Cardiac muscle cell (in vitro differentiated cells and primary cell): ENCODE measurements around the gene WDR48. TPM values are rescaled to one million over a fixed set of nuclear protein-coding genes. Genes with fewer than 3 reads are reported as not detected.

Experiments
- DNase-seq, 2 donors: peaks; one replicate each; pipeline versions ENCODE4 v3.0.0 to v3.0.0-alpha.2; 2010 to 2017; ENCODE audit warnings: low read depth in 1 of 2, low spot score in 1 of 2
- H3K27ac ChIP-seq: fragments of 200-600 bp; sonication (generic); 2 replicates; pipeline ENCODE4 v1.5.1; 2016
- H3K27me3 ChIP-seq: fragments of 200-600 bp; sonication (generic); 2 replicates; pipeline ENCODE4 v1.6.0; 2016; ENCODE audit warnings: control low read depth
- H3K36me3 ChIP-seq: fragments of 200-600 bp; sonication (generic); 2 replicates; pipeline ENCODE4 v1.5.1; 2016; ENCODE audit warnings: control low read depth
- H3K4me1 ChIP-seq: fragments of 200-600 bp; sonication (generic); 2 replicates; pipeline ENCODE4 v1.8.1; 2017; ENCODE audit warnings: low read depth, mild to moderate bottlenecking, mixed run types
- H3K4me3 ChIP-seq: fragments of 200-600 bp; sonication (generic); 2 replicates; pipeline ENCODE4 v1.5.1; 2016; ENCODE audit warnings: mild to moderate bottlenecking
- H3K9me3 ChIP-seq: fragments of 200-600 bp; sonication (generic); 2 replicates; pipeline ENCODE4 v1.5.1; 2017; ENCODE audit warnings: low read depth, mild to moderate bottlenecking, control low read depth
- polyA plus RNA-seq: library from polyadenylated mRNA; unstranded; fragments of >200 nt; fragmentation: Nextera tagmentation; extraction: Ambion mirVana; gene quantifications from 2 replicates; pipeline ENCODE4 v1.2.1, GENCODE V29; 2016
- total RNA-seq: library from RNA; depleted of rRNA; stranded (reverse); fragments of >200 nt; gene quantifications from 2 replicates; pipeline ENCODE4 v1.2.3, GENCODE V29; 2016
- TF ChIP-seq, protein P1 (sequence below): IDR thresholded peaks from 2 replicates; pipeline ENCODE4 v1.5.1; 2012; ENCODE audit warnings: low read depth, mild to moderate bottlenecking, low read length

WDR48 gene
- total and polyA plus RNA-seq, 2 experiments from 2014 or later: 31.5 to 43.2 TPM

DNA sequence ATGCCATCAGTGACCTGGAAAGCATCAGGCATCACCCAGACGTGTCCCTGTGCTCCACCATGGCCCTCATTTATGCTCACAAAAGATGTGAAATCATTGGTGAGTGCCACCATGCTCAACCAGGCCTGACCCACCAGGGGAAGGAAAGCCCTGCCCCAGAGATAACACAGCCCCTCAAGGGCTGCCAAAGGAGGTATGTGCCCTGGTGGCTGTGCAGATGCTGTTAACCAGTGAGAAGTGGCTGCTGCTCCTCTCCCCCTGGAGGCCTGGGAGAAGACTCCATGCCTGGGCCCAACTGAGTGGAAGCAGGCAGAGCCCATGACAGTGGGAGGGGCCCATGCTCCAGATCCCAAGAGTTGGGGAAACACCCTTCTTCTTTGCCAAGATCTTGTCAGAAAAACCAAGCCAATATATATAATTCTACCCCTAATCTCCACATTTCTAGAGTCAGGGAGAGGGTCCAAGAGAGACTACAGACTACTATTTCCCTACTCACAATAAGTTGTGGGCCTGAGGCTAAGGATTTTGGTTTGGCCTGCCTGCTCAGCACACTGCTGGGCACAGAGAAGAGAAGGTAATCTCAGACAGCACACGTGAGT, 58.3 kb downstream of the WDR48 start:
- no peak for DNase-seq
- Histone ChIP-seq H3K9me3 (no peaks in the 10 kb centered on the region), H3K36me3 (no peaks in the 10 kb centered on the region), H3K27ac (no peak overlapping the region), H3K27me3 (no peaks in the 10 kb centered on the region), H3K4me1 (peaks cover 5% of the 10 kb centered on the region), H3K4me3 (no peak overlapping the region)
- TF ChIP-seq, protein P1, sequence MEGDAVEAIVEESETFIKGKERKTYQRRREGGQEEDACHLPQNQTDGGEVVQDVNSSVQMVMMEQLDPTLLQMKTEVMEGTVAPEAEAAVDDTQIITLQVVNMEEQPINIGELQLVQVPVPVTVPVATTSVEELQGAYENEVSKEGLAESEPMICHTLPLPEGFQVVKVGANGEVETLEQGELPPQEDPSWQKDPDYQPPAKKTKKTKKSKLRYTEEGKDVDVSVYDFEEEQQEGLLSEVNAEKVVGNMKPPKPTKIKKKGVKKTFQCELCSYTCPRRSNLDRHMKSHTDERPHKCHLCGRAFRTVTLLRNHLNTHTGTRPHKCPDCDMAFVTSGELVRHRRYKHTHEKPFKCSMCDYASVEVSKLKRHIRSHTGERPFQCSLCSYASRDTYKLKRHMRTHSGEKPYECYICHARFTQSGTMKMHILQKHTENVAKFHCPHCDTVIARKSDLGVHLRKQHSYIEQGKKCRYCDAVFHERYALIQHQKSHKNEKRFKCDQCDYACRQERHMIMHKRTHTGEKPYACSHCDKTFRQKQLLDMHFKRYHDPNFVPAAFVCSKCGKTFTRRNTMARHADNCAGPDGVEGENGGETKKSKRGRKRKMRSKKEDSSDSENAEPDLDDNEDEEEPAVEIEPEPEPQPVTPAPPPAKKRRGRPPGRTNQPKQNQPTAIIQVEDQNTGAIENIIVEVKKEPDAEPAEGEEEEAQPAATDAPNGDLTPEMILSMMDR: no peak

DNA sequence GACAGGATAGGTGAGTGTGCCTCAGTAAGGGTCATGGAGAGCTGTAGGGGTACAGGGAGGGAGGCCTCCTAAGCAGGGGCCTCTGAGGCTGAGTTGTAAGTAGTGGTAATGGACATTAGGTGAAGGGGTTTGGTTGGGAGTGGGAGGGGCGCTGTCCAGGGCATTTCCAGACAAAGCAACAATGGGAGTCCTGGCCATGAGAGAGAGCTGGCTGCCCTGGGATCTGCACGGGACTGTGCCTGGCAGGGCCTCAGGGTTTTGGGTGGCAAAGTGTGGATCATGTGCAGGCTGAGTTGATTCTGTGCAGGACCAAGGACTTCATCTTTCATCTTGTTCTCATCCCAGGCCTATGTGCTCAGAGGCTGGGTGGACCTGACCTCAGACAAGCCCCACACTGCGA, 60.3 kb downstream of the WDR48 start:
- DNase-seq: no peak
- no peaks in the 10 kb centered on the region for H3K4me1 ChIP-seq
- TF ChIP-seq, protein P1: no peak
- no peaks in the 10 kb centered on the region for H3K36me3 ChIP-seq
- no peaks in the 10 kb centered on the region for H3K27me3 ChIP-seq
- H3K27ac ChIP-seq: no peak overlapping the region
- H3K9me3 ChIP-seq: no peaks in the 10 kb centered on the region
- H3K4me3 ChIP-seq: no peak overlapping the region

DNA sequence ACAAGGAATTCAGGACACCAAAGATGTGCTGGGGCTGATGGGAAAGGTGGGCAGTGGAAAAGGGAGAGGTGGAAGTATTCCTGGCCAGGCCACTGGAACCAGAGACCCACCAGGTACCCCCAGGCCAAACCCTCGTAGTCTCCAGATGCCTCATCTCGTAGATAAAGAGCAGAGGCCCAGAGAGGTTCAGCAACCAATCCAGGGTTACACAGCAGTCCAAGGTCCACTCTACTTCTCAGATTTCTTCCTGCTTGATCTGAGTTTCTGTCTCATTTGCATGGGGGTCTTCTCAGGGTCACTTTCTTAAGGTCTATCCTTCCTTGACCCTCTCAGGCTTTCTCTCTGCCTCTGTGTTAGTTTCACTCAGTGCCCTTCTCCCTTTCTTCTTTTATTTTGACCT, 60.7 kb downstream of the WDR48 start:
- Histone ChIP-seq H3K4me1 (no peaks in the 10 kb centered on the region), H3K4me3 (no peak overlapping the region), H3K36me3 (no peaks in the 10 kb centered on the region), H3K27me3 (no peaks in the 10 kb centered on the region), H3K27ac (no peak overlapping the region), H3K9me3 (no peaks in the 10 kb centered on the region)
- DNase-seq: no peak
- TF ChIP-seq, protein P1: no peak

DNA sequence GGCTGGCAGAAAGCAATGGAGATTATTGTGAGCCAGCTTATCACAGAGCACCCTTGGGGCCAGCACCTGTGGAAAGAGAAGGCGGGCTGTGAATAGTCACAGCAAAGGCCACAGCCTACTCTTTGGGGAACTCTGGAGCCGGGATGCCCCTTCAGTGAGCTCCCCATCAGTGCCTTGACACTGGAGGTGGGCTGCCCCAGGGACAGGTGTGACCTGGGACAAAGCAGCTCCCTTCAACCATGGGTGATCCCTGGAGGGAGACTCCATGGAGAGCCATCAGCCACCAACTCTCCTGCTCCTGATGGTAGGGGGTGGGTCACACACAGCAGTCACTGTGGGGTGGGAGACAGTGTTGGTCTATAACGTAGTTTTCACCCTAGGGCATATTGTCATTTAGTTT, 61.5 kb downstream of the WDR48 start:
- no peaks in the 10 kb centered on the region for H3K9me3 ChIP-seq
- no peak overlapping the region for H3K27ac ChIP-seq
- DNase-seq: no peak
- TF ChIP-seq, protein P1: no peak
- no peaks in the 10 kb centered on the region for H3K36me3 ChIP-seq
- H3K4me1 ChIP-seq: no peaks in the 10 kb centered on the region
- no peaks in the 10 kb centered on the region for H3K27me3 ChIP-seq
- no peak overlapping the region for H3K4me3 ChIP-seq

DNA sequence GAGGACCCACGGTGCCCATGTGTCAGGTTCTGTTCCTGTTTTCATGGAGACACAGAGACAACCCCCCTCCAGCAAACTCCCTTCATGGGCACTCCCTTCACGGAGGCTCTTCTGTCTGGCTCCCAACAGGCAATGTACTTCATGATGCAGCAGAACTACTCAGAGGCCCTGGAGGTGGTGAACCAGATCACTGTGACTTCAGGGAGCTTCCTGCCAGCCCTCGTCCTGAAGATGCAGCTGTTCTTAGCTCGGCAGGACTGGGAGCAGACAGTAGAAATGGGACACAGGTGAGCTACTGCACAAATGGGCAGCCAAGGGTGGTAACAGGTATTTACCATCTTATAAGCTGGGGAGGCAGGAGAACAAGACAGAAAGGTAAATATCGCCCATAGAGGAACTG, 62.6 kb downstream of the WDR48 start:
- Histone ChIP-seq H3K4me1 (no peaks in the 10 kb centered on the region), H3K4me3 (no peak overlapping the region), H3K27ac (no peak overlapping the region), H3K27me3 (no peaks in the 10 kb centered on the region), H3K9me3 (no peaks in the 10 kb centered on the region), H3K36me3 (no peaks in the 10 kb centered on the region)
- TF ChIP-seq, protein P1: no peak
- DNase-seq: no peak
